Trophoblast cell (in vitro differentiated cells and primary cell): Measurements from ENCODE around the gene ABCC4.

Source experiments
- DNase-seq, 2 donors: peaks; one replicate each; pipeline ENCODE4 v3.0.0-alpha.2; 2016
- H2AFZ ChIP-seq: 2 replicates; pipeline ENCODE4 v1.6.1; 2013; ENCODE audit warnings: low read length, moderate library complexity, mild to moderate bottlenecking; ENCODE audit not compliant: insufficient read depth, poor library complexity
- H2AK5ac ChIP-seq: 2 replicates; pipeline ENCODE4 v1.6.1; 2013; ENCODE audit warnings: mild to moderate bottlenecking, low read length
- H2BK120ac ChIP-seq: 2 replicates; pipeline ENCODE4 v1.6.1; 2013; ENCODE audit warnings: low read length, mild to moderate bottlenecking, moderate library complexity; ENCODE audit not compliant: insufficient read depth, poor library complexity
- H2BK12ac ChIP-seq: 2 replicates; pipeline ENCODE4 v1.6.1; 2013; ENCODE audit warnings: mild to moderate bottlenecking, low read length, moderate library complexity
- H2BK5ac ChIP-seq: 2 replicates; pipeline ENCODE4 v1.6.1; 2013; ENCODE audit warnings: low read length, low read depth, moderate library complexity, mild to moderate bottlenecking; ENCODE audit not compliant: poor library complexity
- H3K14ac ChIP-seq: 2 replicates; pipeline ENCODE4 v1.6.1; 2013; ENCODE audit warnings: mild to moderate bottlenecking, low read length
- H3K18ac ChIP-seq: 2 replicates; pipeline ENCODE4 v1.6.1; 2013; ENCODE audit warnings: mild to moderate bottlenecking, low read length
- H3K23ac ChIP-seq: 2 replicates; pipeline ENCODE4 v1.6.1; 2013; ENCODE audit warnings: low read length
- H3K27ac ChIP-seq: 2 replicates; pipeline ENCODE4 v1.5.1; 2013; ENCODE audit warnings: low read depth, mild to moderate bottlenecking, inconsistent platforms, low read length, moderate library complexity
- H3K27me3 ChIP-seq: 2 replicates; pipeline ENCODE4 v1.6.1; 2013; ENCODE audit warnings: inconsistent platforms, mild to moderate bottlenecking, low read length, moderate library complexity; ENCODE audit not compliant: insufficient read depth
- H3K36me3 ChIP-seq, 2 experiments: 1 replicate in 1 of 2; 2 replicates in 1 of 2; pipeline ENCODE4 v1.6.1; 2013; ENCODE audit warnings: low read length in 2 of 2, mild to moderate bottlenecking in 2 of 2, moderate library complexity in 1 of 2; ENCODE audit not compliant: insufficient read depth in 2 of 2, control insufficient read depth in 1 of 2
- H3K4ac ChIP-seq: 2 replicates; pipeline ENCODE4 v1.6.1; 2013; ENCODE audit warnings: low read depth, mild to moderate bottlenecking, low read length, moderate library complexity
- H3K4me1 ChIP-seq, 2 experiments: 1 replicate in 1 of 2; 2 replicates in 1 of 2; pipeline ENCODE4 v1.6.1; 2013; ENCODE audit warnings: low read length in 2 of 2, mild to moderate bottlenecking in 2 of 2, moderate library complexity in 1 of 2; ENCODE audit not compliant: insufficient read depth in 2 of 2, control insufficient read depth in 1 of 2
- H3K4me2 ChIP-seq: 2 replicates; pipeline ENCODE4 v1.6.1; 2013; ENCODE audit warnings: inconsistent platforms, mild to moderate bottlenecking, low read length, moderate library complexity
- H3K4me3 ChIP-seq: 2 replicates; pipeline ENCODE4 v1.5.1; 2013; ENCODE audit warnings: mild to moderate bottlenecking, low read depth, low read length, inconsistent platforms
- H3K79me1 ChIP-seq: one replicate; pipeline ENCODE4 v1.6.1; 2013; ENCODE audit warnings: low read length
- H3K79me2 ChIP-seq: 2 replicates; pipeline ENCODE4 v1.6.1; 2013; ENCODE audit warnings: low read length, mild to moderate bottlenecking; ENCODE audit not compliant: control insufficient read depth, insufficient read depth, poor library complexity
- H3K9ac ChIP-seq: 2 replicates; pipeline ENCODE4 v1.6.1; 2013; ENCODE audit warnings: mild to moderate bottlenecking, low read length
- H3K9me3 ChIP-seq: 2 replicates; pipeline ENCODE4 v1.6.1; 2013; ENCODE audit warnings: low read depth, mild to moderate bottlenecking, control low read depth, inconsistent platforms, low read length; ENCODE audit not compliant: insufficient read depth
- H4K12ac ChIP-seq: 2 replicates; pipeline ENCODE4 v1.6.1; 2013; ENCODE audit warnings: low read depth, mild to moderate bottlenecking, low read length, moderate library complexity
- H4K8ac ChIP-seq: 2 replicates; pipeline ENCODE4 v1.6.1; 2013; ENCODE audit warnings: low read depth, mild to moderate bottlenecking, low read length, moderate library complexity
- H4K91ac ChIP-seq: one replicate; pipeline ENCODE4 v1.6.1; 2013; ENCODE audit warnings: low read depth, mild to moderate bottlenecking, low read length, moderate library complexity
- WGBS: extraction: QIAGEN DNeasy Blood & Tissue Kit; methylation state at CpG from one replicate; pipeline ENCODE4 v1.1.7; 2013; ENCODE audit warnings: missing lambda C conversion rate; ENCODE audit not compliant: insufficient read length, insufficient coverage; ENCODE audit errors: extremely low coverage; 5-methylcytosine and 5-hydroxymethylcytosine counted together

The ABCC4 gene

GRCh38 chr13:95191821-95192563 is 109.3 kb downstream of the ABCC4 start:
- H4K91ac ChIP-seq, result no peak overlapping the region

GRCh38 chr13:95188128-95188527 is 113.1 kb downstream of the ABCC4 start:
- no peaks in the 10 kb centered on the region for H3K79me1 ChIP-seq
- no peak overlapping the region for H3K4me2 ChIP-seq
- no peak overlapping the region for H3K4ac ChIP-seq
- no peaks in the 10 kb centered on the region for H3K9me3 ChIP-seq
- H2AK5ac ChIP-seq, result no peak overlapping the region
- no CpG with 5 or more reads among the region's 7 CpGs for WGBS
- DNase-seq, result no peak
- no peak overlapping the region for H3K4me3 ChIP-seq
- no peaks in the 10 kb centered on the region for H3K27me3 ChIP-seq
- H3K27ac ChIP-seq, result no peak overlapping the region
- H3K36me3 ChIP-seq, result no peaks in the 10 kb centered on the region
- no peak overlapping the region for H3K9ac ChIP-seq
- H2BK12ac ChIP-seq, result no peak overlapping the region
- H2AFZ ChIP-seq, result no peak overlapping the region
- no peak overlapping the region for H3K18ac ChIP-seq
- H3K79me2 ChIP-seq, result no peaks in the 10 kb centered on the region
- H2BK120ac ChIP-seq, result no peak overlapping the region
- no peak overlapping the region for H2BK5ac ChIP-seq
- no peak overlapping the region for H3K23ac ChIP-seq
- no peak overlapping the region for H4K91ac ChIP-seq
- no peak overlapping the region for H4K8ac ChIP-seq
- no peaks in the 10 kb centered on the region for H3K4me1 ChIP-seq
- no peak overlapping the region for H3K14ac ChIP-seq
- H4K12ac ChIP-seq, result no peak overlapping the region

More at GRCh38 chr13:95191821-95192563, 109.3 kb downstream of the ABCC4 start:
- H2BK5ac ChIP-seq, result no peak overlapping the region
- H2BK120ac ChIP-seq, result no peak overlapping the region
- H3K36me3 ChIP-seq, result no peaks in the 10 kb centered on the region
- no peak overlapping the region for H2AFZ ChIP-seq
- H3K18ac ChIP-seq, result no peak overlapping the region
- no CpG with 5 or more reads among the region's 9 CpGs for WGBS
- no peak overlapping the region for H2BK12ac ChIP-seq
- no peak overlapping the region for H3K27ac ChIP-seq
- no peaks in the 10 kb centered on the region for H3K9me3 ChIP-seq
- no peak overlapping the region for H4K12ac ChIP-seq
- H3K79me2 ChIP-seq, result no peaks in the 10 kb centered on the region
- no peaks in the 10 kb centered on the region for H3K27me3 ChIP-seq
- no peak overlapping the region for H2AK5ac ChIP-seq
- H3K23ac ChIP-seq, result no peak overlapping the region
- no peaks in the 10 kb centered on the region for H3K79me1 ChIP-seq
- peak; percentile 61 to 88 for DNase-seq
- H3K14ac ChIP-seq, result no peak overlapping the region
- H3K9ac ChIP-seq, result no peak overlapping the region
- no peak overlapping the region for H3K4ac ChIP-seq
- H3K4me3 ChIP-seq, result no peak overlapping the region
- H4K8ac ChIP-seq, result no peak overlapping the region
- H3K4me2 ChIP-seq, result no peak overlapping the region
- no peaks in the 10 kb centered on the region for H3K4me1 ChIP-seq

- no peak overlapping the region for H3K4me2 ChIP-seq
- no peaks in the 10 kb centered on the region for H3K79me2 ChIP-seq
- no peak overlapping the region for H2BK5ac ChIP-seq
- H3K36me3 ChIP-seq, result no peaks in the 10 kb centered on the region
- H3K4ac ChIP-seq, result no peak overlapping the region
- H4K8ac ChIP-seq, result no peak overlapping the region
- no peak overlapping the region for H3K9ac ChIP-seq
- H3K27me3 ChIP-seq, result no peaks in the 10 kb centered on the region
- no peak overlapping the region for H2AK5ac ChIP-seq
- H4K91ac ChIP-seq, result no peak overlapping the region
- no peak overlapping the region for H3K4me3 ChIP-seq
- H3K4me1 ChIP-seq, result no peaks in the 10 kb centered on the region
- no peak overlapping the region for H2BK120ac ChIP-seq
- H4K12ac ChIP-seq, result no peak overlapping the region
- no peak overlapping the region for H2BK12ac ChIP-seq
- no peak overlapping the region for H3K23ac ChIP-seq
- H2AFZ ChIP-seq, result no peak overlapping the region
- H3K14ac ChIP-seq, result no peak overlapping the region
- no peak overlapping the region for H3K18ac ChIP-seq
- H3K9me3 ChIP-seq, result no peaks in the 10 kb centered on the region
- DNase-seq, result no peak
- no peaks in the 10 kb centered on the region for H3K79me1 ChIP-seq
- H3K27ac ChIP-seq, result no peak overlapping the region
- WGBS, result no CpG with 5 or more reads among the region's 5 CpGs
Observed at GRCh38 chr13:95185851-95186250, 115.4 kb downstream of the ABCC4 start.

GRCh38 chr13:95185311-95185710 is 115.9 kb downstream of the ABCC4 start:
- no peak overlapping the region for H3K4me3 ChIP-seq
- H2BK5ac ChIP-seq, result no peak overlapping the region
- no peak overlapping the region for H2AFZ ChIP-seq
- no peak for DNase-seq
- H3K18ac ChIP-seq, result no peak overlapping the region
- H3K27me3 ChIP-seq, result no peaks in the 10 kb centered on the region
- no peaks in the 10 kb centered on the region for H3K79me2 ChIP-seq
- no peak overlapping the region for H3K4me2 ChIP-seq
- H2BK12ac ChIP-seq, result no peak overlapping the region
- H3K4ac ChIP-seq, result no peak overlapping the region
- no peak overlapping the region for H2AK5ac ChIP-seq
- H4K8ac ChIP-seq, result no peak overlapping the region
- H3K4me1 ChIP-seq, result no peaks in the 10 kb centered on the region
- H3K9me3 ChIP-seq, result no peaks in the 10 kb centered on the region
- no peak overlapping the region for H3K27ac ChIP-seq
- no peak overlapping the region for H3K14ac ChIP-seq
- no peak overlapping the region for H4K91ac ChIP-seq
- no CpG with 5 or more reads among the region's 3 CpGs for WGBS
- H2BK120ac ChIP-seq, result no peak overlapping the region
- no peaks in the 10 kb centered on the region for H3K36me3 ChIP-seq
- H3K9ac ChIP-seq, result no peak overlapping the region
- H3K23ac ChIP-seq, result no peak overlapping the region
- H3K79me1 ChIP-seq, result no peaks in the 10 kb centered on the region
- H4K12ac ChIP-seq, result no peak overlapping the region
